ENCODE data around the gene CTDP1.
A peak's percentile ranks its signal among the peaks of the same experiment; 100 is the strongest.

The CTDP1 gene

GRCh38 chr18:79706006-79706405, 26.4 kb downstream of the CTDP1 start:
- DNase-seq, result no peak

- DNase-seq, result no peak
These were observed 27.1 kb downstream of the CTDP1 start for GRCh38 chr18:79706658-79707057.

- DNase-seq, result no peak
These were observed 27.6 kb downstream of the CTDP1 start for GRCh38 chr18:79707239-79707638.

GRCh38 chr18:79707671-79708070, 28.1 kb downstream of the CTDP1 start:
- DNase-seq, result no peak

GRCh38 chr18:79708412-79708811, 28.8 kb downstream of the CTDP1 start:
- DNase-seq, result no peak

GRCh38 chr18:79712206-79712857, 32.7 kb downstream of the CTDP1 start:
- DNase-seq, result no peak

- no peak for DNase-seq
These were observed 33.7 kb downstream of the CTDP1 start for GRCh38 chr18:79713341-79713740.

- no peak for DNase-seq
These were observed 35.1 kb downstream of the CTDP1 start for GRCh38 chr18:79714531-79715240.

- no peak for DNase-seq
These were observed 35.7 kb downstream of the CTDP1 start for GRCh38 chr18:79715280-79715679.

GRCh38 chr18:79717059-79717458, 37.5 kb downstream of the CTDP1 start:
- DNase-seq, result no peak

- DNase-seq, result no peak
These were observed 38.0 kb downstream of the CTDP1 start for GRCh38 chr18:79717555-79718074.

- no peak for DNase-seq
These were observed 38.5 kb downstream of the CTDP1 start for GRCh38 chr18:79718126-79718525.

GRCh38 chr18:79718878-79719477, 39.4 kb downstream of the CTDP1 start:
- DNase-seq, result no peak

- DNase-seq, result peak; percentile 5
These were observed 40.1 kb downstream of the CTDP1 start for GRCh38 chr18:79719478-79720358.

- peak; percentile 11 for DNase-seq
These were observed 40.7 kb downstream of the CTDP1 start for GRCh38 chr18:79720359-79720733.

GRCh38 chr18:79723036-79723435, 43.4 kb downstream of the CTDP1 start:
- DNase-seq, result no peak

GRCh38 chr18:79723628-79724027, 44.0 kb downstream of the CTDP1 start:
- DNase-seq, result no peak

- DNase-seq, result no peak
These were observed 44.9 kb downstream of the CTDP1 start for GRCh38 chr18:79724299-79725080.

- DNase-seq, result no peak
These were observed 45.9 kb downstream of the CTDP1 start for GRCh38 chr18:79725486-79725885.

- no peak for DNase-seq
These were observed 47.1 kb downstream of the CTDP1 start for GRCh38 chr18:79726721-79727120.

- no peak for DNase-seq
These were observed 47.6 kb downstream of the CTDP1 start for GRCh38 chr18:79727211-79727610.

GRCh38 chr18:79728931-79729586, 49.5 kb downstream of the CTDP1 start:
- DNase-seq, result no peak

All from suppressor macrophage treated with lipopolysaccharide for 4 hours (primary cell).